ENCODE measurements around the gene MAPKAPK3.

DNA sequence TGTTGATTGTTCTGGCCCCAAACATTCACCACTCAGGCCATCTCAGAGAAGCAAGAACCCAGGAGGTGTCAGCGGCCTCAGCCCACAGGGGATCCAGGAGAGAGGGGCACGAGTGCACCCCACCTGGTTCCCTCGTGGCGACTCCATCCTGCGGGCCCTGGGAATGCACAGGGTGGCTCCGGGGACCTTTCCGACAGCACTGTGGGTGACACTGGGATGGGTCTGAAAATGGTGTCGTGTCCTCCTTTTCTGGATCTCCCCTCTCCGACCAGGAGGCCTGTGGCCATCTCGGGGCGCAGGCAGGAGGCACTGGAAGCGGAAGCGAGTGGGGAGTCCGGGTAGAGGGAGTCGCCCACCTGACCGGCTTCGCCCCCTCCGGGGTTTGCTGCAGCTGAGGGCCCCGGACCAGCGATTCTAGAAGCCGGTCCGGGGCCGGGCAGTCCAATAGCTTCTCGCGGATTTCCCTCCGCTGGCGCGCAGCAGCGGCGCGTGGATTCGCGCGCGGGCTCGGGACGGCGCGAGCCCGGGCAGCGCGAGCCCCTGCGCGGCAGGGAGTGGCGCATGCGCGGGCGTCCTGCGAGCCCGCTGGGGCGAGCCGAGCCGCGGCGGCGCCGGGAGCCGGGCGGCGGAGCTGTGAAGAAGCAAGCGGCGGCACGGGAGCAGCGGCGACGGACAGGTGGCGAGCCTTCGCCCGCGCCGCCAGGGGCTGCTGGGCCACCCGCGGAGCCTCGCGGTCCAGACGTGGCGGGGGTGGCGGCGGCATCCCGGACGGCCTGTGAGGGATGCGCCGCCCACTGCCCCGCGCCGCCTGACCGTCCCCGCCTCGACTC, 57.6 kb downstream of the MAPKAPK3 start, which contains the start of gene DOCK3:
- no peak for TF ChIP-seq POLR2A (IDR thresholded peaks at IDR 0.05; ENCODE audit: low read depth, low read length)
- TF ChIP-seq TAF1 (IDR thresholded peaks at IDR 0.05; ENCODE audit: low read depth, low read length), result no peak
- TF ChIP-seq SPI1 (IDR thresholded peaks at IDR 0.05; ENCODE audit: low read depth, low read length), result no peak
- no peak for TF ChIP-seq POLR2AphosphoS5 (IDR thresholded peaks at IDR 0.05; ENCODE audit: low read depth, low read length)

Measured in GM12891 (cell line).